ENCODE measurements around the gene UBP1.

DNA sequence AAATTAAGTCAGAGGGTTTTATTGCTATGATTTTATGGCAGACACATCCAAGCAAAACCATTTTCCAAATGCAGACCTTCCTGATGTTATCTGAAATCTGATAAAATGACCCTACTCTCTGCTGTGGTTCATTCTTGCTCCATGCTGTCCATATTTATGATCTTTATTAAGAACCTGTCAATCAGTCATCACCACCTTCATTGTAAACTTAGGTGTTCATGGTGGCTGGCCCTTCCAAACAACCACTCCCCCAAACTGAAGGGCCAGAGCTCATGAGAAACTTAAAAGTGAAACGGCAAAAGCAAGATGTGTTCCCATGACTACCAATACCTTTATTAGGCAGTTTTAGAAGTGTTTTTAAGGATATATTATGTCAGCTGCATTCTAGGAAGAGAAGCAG is 53.6 kb downstream of the UBP1 start:
- TF ChIP-seq POLR2AphosphoS5 (IDR thresholded peaks at IDR 0.05; ENCODE audit: borderline replicate concordance, low read depth, low read length): no peak
- no peak for TF ChIP-seq EZH2 (IDR thresholded peaks at IDR 0.05)

Data from SK-N-MC (cell line).